ENCODE data around the gene LSS. TPM values are rescaled to one million over a fixed set of nuclear protein-coding genes. Genes with fewer than 3 reads are reported as not detected.
"Not testable (repeated sequence)": the region's sequence is repeated elsewhere in the genome, so short reads cannot be mapped to it uniquely, and the experiment has no call there.

Gene LSS
- total RNA-seq, 2 donors from 2014 or later: 38.9 to 68.9 TPM

DNA sequence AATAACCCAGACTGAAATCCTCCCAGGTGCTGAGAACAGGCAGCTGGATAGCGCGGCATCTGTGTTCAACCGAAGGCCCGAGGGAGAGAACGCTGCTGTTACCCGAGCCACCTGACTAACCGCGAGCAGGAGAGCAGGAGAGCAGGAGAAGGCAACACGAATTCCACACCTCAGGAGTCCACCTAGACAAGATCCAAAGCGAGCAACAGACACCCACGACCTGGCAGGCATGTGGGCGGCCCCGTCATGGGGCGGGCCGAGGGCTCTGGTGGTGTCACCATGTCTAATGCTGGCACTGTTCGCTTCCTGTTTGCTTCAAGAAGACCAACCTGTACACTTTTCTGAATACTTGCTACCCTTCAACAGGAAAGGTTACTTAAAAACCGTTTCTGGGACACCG lies 23.4 kb downstream of the LSS start:
- Histone ChIP-seq H3K36me3 (replicated peaks in 1 of 2; ENCODE audit: insufficient read depth in 1 of 2, low read depth in 2 of 2) (peaks cover 0 to 17% of the 10 kb centered on the region in 2 donors), H3K27ac (no peak overlapping the region), H3K9me3 (no peaks in the 10 kb centered on the region), H3K27me3 (no peaks in the 10 kb centered on the region), H3K4me1 (no peaks in the 10 kb centered on the region), H3K4me3 (no peak overlapping the region)
- intact Hi-C loops (cut with DNase I): no loop called here
- DNase-seq: no peak
- TF ChIP-seq, protein P1, sequence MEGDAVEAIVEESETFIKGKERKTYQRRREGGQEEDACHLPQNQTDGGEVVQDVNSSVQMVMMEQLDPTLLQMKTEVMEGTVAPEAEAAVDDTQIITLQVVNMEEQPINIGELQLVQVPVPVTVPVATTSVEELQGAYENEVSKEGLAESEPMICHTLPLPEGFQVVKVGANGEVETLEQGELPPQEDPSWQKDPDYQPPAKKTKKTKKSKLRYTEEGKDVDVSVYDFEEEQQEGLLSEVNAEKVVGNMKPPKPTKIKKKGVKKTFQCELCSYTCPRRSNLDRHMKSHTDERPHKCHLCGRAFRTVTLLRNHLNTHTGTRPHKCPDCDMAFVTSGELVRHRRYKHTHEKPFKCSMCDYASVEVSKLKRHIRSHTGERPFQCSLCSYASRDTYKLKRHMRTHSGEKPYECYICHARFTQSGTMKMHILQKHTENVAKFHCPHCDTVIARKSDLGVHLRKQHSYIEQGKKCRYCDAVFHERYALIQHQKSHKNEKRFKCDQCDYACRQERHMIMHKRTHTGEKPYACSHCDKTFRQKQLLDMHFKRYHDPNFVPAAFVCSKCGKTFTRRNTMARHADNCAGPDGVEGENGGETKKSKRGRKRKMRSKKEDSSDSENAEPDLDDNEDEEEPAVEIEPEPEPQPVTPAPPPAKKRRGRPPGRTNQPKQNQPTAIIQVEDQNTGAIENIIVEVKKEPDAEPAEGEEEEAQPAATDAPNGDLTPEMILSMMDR (IDR thresholded peaks at IDR 0.05): no peak
- no peak for TF ChIP-seq POLR2A (IDR thresholded peaks at IDR 0.05)
- WGBS, 2 donors: 86 to 87% methylated on average over 14 to 18 of the region's 18 CpGs
- no peak for ATAC-seq

DNA sequence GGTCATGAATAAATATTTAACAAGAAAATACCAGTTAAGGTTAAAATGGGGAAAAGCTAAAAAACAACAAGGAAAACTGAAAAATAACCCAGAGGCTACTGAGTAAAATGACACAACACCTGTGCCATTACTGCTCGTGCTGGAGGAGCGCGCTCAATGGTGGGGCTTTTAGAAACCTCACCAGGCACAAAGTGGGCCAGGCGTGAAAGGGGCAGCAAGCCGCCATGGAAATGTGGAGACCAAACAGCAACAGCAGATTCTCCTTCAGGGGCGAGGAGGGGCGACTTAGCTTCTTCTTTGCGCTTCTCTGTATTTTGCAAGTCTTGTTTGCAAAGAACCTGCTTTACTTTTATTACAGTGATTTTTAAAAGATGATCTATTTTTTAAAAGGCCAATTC lies 25.4 kb downstream of the LSS start:
- Histone ChIP-seq H3K27ac (no peak overlapping the region), H3K36me3 (replicated peaks in 1 of 2; ENCODE audit: insufficient read depth in 1 of 2, low read depth in 2 of 2) (peaks cover 0 to 14% of the 10 kb centered on the region in 2 donors)

DNA sequence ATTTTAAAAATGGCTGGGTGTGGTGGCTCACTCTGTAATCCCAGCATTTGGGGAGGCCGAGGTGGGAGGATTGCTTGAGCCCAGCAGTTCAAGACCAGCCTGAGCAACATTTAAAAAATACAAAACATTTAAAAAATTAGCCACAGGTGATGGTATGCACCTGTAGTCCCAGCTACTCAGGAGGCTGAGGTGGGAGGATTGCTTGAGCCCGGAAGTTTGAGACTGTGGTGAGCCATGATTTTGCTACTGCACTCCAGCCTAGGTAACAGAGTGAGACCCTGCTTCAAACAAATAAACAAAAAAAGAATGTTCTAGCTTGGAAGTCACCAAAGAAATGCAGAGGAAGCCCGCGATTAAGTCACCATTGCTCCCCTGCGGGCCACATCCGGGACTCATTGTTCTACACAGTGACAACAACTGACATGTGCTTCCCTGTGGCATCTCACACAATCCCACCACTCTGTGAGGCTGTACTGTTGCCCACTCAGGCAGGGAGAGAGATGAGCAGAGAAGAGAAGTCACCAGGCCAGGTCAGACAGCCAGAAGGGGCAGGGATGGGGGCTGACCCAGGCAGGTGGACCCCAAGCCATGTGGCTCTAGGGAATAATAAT lies 25.9 kb downstream of the LSS start:
- ATAC-seq: no peak
- H3K4me3 ChIP-seq: no peak overlapping the region
- peaks cover 0 to 14% of the 10 kb centered on the region in 2 donors for H3K36me3 ChIP-seq (replicated peaks in 1 of 2; ENCODE audit: insufficient read depth in 1 of 2, low read depth in 2 of 2)
- H3K9me3 ChIP-seq: no peaks in the 10 kb centered on the region
- no peaks in the 10 kb centered on the region for H3K4me1 ChIP-seq
- TF ChIP-seq, protein P1 (IDR thresholded peaks at IDR 0.05): no peak
- WGBS, 2 donors: 85 to 94% methylated on average over 6 of the region's 6 CpGs
- H3K27me3 ChIP-seq: no peaks in the 10 kb centered on the region
- no peak overlapping the region for H3K27ac ChIP-seq
- DNase-seq: no peak
- intact Hi-C loops (cut with DNase I): no loop called here

More for the DNA sequence above, 25.4 kb downstream of the LSS start:
- TF ChIP-seq, protein P1 (IDR thresholded peaks at IDR 0.05): no peak
- no peak for TF ChIP-seq POLR2A (IDR thresholded peaks at IDR 0.05)
- H3K27me3 ChIP-seq: no peaks in the 10 kb centered on the region
- no peaks in the 10 kb centered on the region for H3K9me3 ChIP-seq
- no peak overlapping the region for H3K4me3 ChIP-seq
- H3K4me1 ChIP-seq: no peaks in the 10 kb centered on the region
- DNase-seq (no peak), ATAC-seq (no peak)
- intact Hi-C loops (cut with DNase I): no loop called here
- 89 to 95% methylated on average over 8 of the region's 8 CpGs for WGBS, 2 donors

DNA sequence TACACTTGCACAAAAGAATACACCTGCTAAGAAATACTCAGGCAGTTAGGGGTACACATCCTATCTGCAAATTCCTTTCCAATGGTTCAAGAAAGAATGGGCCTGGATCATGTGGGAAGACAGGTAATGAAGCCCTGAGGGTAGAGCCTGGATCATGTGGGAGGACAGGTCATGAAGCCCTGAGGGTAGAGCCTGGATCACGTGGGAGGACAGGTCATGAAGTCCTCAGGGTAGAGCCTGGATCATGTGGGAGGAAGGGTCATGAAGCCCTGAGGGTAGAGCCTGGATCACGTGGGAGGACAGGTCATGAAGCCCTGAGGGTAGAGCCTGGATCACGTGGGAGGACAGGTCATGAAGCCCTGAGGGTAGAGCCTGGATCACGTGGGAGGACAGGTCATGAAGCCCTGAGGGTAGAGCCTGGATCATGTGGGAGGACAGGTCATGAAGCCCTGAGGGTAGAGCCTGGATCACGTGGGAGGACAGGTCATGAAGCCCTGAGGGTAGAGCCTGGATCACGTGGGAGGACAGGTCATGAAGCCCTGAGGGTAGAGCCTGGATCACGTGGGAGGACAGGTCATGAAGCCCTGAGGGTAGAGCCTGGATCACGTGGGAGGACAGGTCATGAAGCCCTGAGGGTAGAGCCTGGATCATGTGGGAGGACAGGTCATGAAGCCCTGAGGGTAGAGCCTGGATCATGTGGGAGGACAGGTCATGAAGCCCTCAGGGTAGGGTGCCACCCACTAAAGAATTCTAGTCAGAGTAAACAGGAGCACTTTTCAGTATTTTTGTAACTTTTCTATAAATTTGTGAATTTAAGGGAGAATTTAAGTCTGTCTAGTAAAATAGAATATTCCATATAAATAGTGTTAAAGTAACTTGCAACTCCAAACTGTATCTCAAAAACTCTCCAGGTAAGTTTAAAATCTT lies 27.4 kb downstream of the LSS start:
- H3K27me3 ChIP-seq; H3K4me1 ChIP-seq; H3K4me3 ChIP-seq; ATAC-seq; intact Hi-C loops (cut with DNase I); H3K9me3 ChIP-seq; H3K27ac ChIP-seq: not testable (repeated sequence)
- peak in 1 of 4 donors; percentile 0 for DNase-seq
- H3K36me3 ChIP-seq (replicated peaks in 1 of 2; ENCODE audit: insufficient read depth in 1 of 2, low read depth in 2 of 2): peaks cover 0 to 15% of the 10 kb centered on the region in 2 donors
- WGBS, 2 donors: 88 to 93% methylated on average over 2 to 3 of the region's 8 CpGs
